EL (cell line): ENCODE measurements around the gene SNX22.
A peak's percentile ranks its signal among the peaks of the same experiment; 100 is the strongest.

Experiments
- DNase-seq: peaks from one replicate; pipeline ENCODE4 v3.0.0-alpha.2; 2016

SNX22 gene

DNA sequence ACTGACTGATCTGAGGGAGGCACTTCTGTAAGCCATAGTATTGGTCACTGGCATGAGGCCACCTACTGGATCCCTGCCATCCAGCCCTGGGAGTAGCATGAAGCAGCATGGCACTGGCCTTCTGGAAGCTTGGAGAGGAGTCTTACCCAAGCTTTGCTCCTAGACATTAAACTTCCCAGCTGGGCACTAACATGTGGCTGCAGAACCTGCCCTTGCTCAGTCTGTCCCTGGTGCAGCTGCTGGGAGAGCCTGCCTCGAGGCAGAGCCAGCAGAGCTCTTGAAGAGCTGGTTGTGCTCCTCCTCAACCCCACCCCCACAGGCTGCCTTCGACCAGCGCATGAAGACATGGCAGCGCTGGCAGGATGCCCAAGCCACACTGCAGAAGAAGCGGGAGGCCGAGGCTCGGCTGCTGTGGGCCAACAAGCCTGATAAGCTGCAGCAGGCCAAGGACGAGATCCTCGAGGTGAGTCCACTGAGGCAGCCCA lies 17.1 kb upstream of the SNX22 start:
- DNase-seq, result peak; percentile 25

- DNase-seq, result no peak
Observed at GRCh38 chr15:64136347-64136746, 15.2 kb upstream of the SNX22 start.

GRCh38 chr15:64137226-64137833 lies 14.2 kb upstream of the SNX22 start:
- no peak for DNase-seq

- no peak for DNase-seq
Observed at GRCh38 chr15:64138331-64138941, 13.1 kb upstream of the SNX22 start.

GRCh38 chr15:64141798-64142512 lies 9.6 kb upstream of the SNX22 start:
- DNase-seq, result no peak

- DNase-seq, result no peak
Observed at GRCh38 chr15:64143276-64143675, 8.3 kb upstream of the SNX22 start.

DNA sequence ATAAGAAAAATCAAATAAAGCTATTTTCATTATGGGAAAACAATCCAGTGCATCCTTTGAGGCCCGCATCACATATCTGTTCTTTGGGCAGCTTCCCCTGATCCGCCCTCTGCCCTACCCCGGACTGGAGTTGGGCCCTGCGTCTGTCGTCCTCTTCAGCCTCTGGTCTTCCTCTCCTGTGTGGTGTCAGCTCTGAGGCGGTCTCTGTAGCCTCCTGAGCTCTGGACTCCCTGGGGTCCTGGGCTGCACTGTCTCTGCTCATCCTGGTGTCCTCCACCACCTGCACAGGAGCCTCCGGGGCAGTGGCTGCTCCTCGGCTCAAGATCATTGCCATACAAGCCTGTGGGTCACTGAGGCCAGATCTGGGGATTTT lies 7.4 kb upstream of the SNX22 start:
- no peak for DNase-seq

GRCh38 chr15:64144565-64145281 lies 6.8 kb upstream of the SNX22 start:
- no peak for DNase-seq

DNA sequence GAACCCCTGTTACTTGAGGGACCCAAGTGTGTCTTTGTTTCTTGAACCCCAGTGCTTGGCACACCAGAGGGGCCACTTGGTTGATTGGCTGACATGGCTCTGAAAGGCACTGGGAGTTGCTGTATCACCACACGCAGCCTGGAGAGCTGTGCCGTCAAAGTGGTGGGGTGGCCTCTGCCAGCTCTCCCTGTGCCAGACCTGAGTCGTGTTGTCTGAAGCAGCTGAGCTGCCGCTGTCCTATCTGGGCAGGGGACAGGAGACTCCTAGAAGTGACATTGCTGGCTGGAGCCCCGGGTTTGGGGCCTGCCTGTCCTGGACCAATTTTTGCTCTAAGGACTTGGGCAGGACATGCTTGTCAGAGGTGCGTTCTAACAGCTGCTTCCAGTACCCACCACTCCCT lies 5.5 kb upstream of the SNX22 start:
- no peak for DNase-seq

DNA sequence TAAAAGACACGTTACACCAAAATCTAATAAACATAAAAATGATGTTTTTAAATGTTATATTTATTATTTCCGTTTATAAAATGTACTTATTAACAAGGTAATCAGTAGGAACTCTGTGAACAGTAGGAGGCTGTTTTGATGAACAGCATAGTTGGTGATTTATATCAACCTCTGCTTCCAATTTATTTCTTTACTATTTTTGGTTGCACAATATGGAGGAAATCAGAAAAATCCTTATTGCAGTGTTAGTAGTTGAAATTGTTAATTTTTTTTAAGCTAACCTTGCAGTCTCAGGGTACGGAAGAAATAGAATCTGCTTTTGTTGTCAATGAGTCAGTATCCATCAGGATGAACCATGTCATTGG lies 5.0 kb upstream of the SNX22 start:
- DNase-seq, result no peak

- no peak for DNase-seq
Observed at GRCh38 chr15:64146885-64147681, 4.4 kb upstream of the SNX22 start.

DNA sequence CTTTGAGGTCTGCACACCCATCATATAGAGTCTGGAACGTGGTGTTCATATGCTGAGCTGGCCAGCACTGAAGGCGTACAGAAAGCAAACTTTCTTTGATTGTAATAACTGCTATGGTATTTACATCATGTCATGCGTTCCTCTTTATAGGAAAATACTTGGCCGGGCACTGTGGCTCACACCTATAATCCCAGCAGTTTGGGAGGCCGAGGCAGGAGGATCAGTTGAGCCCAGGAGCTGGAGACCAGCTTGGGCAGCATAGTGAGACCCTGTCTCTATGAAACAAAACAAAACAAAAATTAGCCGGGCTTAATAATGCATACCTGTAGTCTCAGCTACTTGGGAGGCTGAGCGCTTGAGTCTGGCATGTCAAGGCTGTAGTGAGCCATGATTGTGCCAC lies 3.4 kb upstream of the SNX22 start:
- DNase-seq, result no peak

- no peak for DNase-seq
Observed at GRCh38 chr15:64148581-64148980, 3.0 kb upstream of the SNX22 start.

DNA sequence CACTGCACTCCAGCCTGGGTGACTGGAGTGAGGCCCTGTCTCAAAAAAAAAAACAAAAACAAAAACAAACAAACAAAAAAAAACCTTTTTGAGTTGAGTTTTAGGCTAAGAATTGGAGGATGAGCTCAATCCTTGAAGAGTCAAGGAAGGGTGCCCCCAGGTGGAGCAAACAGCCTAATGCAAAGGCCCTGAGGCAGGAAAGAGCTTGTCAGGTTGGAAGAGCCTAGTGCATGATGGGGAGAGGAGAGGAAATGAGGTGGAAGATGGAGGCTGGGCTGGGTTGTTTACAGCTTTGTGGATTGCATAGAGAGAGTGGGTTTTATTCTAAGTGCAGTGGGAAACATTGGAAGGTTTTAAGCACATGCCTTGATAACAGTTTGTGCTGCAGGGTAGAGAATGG lies 2.1 kb upstream of the SNX22 start:
- DNase-seq, result peak; percentile 31

GRCh38 chr15:64149893-64150578 lies 1.5 kb upstream of the SNX22 start:
- no peak for DNase-seq

DNA sequence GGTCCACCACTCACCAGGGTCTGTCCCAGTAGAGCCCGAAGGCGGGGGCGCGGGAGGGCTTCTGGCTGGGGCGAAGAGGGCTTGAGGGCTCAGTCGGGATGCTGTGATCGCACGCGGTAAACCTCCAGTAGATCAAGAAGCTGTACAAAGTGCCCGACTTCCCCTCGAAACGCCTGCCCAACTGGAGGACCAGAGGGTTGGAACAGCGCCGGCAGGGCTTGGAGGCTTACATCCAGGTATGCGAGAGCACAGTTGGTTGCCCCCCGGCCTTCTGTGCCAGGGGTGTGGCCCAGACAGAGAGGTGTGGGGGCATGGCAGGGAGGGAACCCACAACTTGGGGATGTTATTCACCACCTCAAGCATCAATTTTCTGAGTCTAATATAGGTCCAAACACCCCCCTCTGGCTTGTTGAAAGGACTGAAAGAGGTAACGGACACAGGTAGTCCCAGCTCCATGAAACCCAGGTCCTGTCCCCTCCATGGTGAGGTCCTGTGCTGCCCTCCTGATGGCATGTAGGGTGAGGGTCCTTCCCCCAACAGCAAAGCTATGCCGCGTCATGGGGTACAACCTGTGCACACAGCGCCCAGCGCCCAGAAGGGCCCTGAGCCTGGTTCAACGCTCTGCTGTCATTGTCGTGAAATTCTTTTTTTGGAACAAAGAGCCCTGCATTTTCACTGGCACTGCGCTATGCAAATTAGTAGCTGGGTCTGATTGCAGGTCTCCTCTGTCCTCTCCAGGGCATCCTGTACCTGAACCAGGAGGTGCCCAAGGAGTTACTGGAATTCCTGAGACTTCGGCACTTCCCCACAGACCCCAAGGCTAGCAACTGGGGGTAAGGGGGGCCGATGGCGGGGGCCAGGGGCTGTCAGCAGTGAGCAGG lies 1.2 kb downstream of the SNX22 start:
- no peak for DNase-seq

- peak; percentile 84 for DNase-seq
Observed at GRCh38 chr15:64153480-64154367, 2.2 kb downstream of the SNX22 start.

DNA sequence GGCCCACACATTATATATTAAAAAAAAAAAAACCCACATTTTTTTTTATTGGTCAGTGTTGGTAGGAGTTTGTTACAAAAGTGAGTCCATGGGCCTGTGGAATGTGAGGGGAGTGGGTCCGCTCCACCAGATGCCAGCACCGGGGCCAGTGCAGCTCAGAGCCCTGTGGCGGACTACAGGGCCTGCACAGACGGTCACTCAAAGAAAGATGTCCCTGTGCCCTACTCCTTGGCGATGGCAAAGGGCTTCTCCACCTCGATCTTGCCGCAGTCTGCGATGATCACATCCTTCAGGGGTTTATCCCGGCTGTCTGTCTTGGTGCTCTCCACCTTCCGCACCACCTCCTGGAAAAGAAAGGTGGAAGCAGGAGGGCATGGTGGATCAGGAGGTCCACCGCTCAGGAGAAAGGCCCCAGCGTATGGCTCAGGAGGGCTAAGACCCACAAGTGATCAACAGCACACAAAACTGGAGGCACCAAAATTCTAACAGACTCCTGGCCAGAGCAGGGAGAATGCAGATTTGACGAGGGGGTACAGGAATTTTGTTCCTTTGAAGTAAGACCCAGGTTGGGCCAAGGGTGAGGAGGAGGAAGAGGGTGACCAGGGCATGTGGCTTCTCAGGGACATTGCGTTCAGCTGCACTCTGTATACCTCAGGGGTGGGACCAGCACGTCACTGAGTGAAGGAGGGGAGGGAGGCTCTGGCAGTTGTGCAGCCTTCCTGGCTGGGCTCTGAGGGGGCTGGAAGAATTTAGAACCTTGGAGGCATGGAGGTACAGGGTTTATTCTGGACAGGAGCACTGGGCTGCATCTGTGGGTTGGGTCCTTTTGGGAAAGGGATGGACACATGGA lies 4.5 kb downstream of the SNX22 start:
- no peak for DNase-seq

DNA sequence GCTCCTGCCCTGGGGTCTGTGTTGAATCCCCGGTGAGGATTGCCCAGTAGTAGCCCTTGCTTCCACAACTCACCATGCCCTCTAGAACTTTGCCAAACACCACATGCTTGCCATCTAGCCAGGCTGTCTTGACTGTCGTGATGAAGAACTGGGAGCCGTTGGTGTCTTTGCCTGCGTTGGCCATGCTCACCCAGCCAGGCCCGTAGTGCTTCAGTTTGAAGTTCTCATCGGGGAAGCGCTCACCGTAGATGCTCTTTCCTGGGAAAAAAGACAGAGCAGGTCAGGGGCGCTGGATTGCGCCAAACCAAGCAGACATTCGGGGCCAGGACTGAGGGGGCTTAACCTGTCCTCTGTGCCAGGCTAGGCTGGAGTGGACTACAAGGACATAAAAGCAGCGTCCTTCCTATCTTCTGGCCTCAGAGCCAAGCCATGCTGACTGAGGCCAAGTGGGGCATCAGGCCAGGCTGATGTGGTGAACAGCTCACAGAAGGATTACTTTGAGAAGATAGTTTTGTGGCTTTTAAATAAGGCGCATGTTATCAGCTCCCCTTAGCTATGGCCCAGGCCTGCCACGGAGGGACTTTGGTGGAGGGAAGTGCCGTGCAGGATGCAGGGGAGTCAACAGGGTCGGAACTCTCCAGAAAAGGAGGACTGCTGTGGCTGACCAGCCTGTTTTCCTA lies 5.3 kb downstream of the SNX22 start:
- no peak for DNase-seq
